ENCODE measurements around the gene CERS5.

CERS5 gene

DNA sequence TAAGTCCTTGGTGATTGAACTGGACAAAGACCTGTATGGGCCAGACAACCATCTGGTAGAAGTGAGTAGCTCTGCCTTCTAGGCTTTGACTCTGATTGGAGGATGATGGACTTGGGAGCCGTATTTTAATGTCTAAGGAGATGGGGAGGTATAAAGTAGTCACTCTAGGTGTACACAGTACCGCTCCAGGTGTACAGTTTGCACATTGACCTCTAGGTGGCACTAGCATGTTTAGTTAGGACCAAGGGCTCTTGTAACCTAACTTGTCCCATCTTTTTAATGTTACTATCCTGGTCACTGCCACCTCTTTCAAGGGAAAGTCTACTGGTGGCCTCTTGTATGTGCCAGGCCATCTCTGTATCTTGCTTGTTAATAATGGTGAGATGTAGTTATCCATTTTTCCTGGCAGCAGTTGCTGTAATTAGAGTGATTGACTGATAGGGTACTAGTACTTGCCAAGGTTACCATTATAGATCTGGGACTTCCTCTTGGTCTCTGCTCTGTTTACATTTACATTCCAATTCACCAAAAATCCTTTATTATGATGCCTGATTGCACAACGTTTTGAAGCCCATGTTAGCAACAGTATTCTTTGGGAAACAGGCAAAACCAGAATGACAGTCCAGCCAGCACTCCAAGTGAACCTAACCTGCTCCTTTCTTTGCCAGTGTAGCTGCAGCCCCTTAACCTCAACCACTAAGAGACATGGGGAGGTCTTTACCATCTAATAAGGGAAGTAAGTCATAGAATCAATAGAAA is 78.4 kb downstream of the CERS5 start:
- DNase-seq (ENCODE audit: low spot score) = no peak
- TF ChIP-seq, protein P1, sequence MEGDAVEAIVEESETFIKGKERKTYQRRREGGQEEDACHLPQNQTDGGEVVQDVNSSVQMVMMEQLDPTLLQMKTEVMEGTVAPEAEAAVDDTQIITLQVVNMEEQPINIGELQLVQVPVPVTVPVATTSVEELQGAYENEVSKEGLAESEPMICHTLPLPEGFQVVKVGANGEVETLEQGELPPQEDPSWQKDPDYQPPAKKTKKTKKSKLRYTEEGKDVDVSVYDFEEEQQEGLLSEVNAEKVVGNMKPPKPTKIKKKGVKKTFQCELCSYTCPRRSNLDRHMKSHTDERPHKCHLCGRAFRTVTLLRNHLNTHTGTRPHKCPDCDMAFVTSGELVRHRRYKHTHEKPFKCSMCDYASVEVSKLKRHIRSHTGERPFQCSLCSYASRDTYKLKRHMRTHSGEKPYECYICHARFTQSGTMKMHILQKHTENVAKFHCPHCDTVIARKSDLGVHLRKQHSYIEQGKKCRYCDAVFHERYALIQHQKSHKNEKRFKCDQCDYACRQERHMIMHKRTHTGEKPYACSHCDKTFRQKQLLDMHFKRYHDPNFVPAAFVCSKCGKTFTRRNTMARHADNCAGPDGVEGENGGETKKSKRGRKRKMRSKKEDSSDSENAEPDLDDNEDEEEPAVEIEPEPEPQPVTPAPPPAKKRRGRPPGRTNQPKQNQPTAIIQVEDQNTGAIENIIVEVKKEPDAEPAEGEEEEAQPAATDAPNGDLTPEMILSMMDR (IDR thresholded peaks at IDR 0.05; ENCODE audit: poor library complexity, severe bottlenecking) = peak; percentile 92
- no peak overlapping the region for H3K4me3 ChIP-seq (ENCODE audit: severe bottlenecking)
- no peaks in the 10 kb centered on the region for H3K9me3 ChIP-seq (ENCODE audit: severe bottlenecking)
- peak; percentile 26 for ATAC-seq (ENCODE audit: low read depth)
- H3K27ac ChIP-seq (ENCODE audit: poor library complexity, severe bottlenecking) = peak overlapping the region; percentile 94
- peaks cover 35% of the 10 kb centered on the region for H3K4me1 ChIP-seq (ENCODE audit: insufficient read depth, poor library complexity, severe bottlenecking)
- H3K27me3 ChIP-seq (ENCODE audit: insufficient read depth, poor library complexity, severe bottlenecking) = no peaks in the 10 kb centered on the region
- H3K36me3 ChIP-seq (ENCODE audit: low read depth) = peaks cover 68% of the 10 kb centered on the region

DNA sequence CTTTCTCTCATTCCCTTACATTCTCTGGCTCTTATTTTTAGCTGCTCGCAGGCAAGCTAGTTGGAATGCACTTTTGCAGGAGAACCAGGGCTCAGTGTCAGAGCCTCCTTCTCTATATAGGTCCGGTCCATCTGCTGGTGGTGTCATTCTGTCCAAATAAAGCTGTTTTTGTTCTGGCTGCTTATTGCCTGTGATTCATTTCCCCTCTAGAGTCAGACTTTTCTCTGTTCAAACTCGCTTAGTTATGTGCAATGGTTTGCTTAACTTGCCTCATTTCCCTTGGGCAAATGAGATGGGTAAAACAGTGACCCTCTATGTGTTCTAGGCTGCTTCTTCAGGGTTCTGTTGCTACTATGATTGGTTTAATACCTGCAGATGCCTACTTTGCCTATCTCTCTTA is 79.2 kb downstream of the CERS5 start:
- DNase-seq (ENCODE audit: low spot score) = no peak
- H3K36me3 ChIP-seq (ENCODE audit: low read depth) = peaks cover 61% of the 10 kb centered on the region
- TF ChIP-seq, protein P1 (IDR thresholded peaks at IDR 0.05; ENCODE audit: poor library complexity, severe bottlenecking) = no peak

DNA sequence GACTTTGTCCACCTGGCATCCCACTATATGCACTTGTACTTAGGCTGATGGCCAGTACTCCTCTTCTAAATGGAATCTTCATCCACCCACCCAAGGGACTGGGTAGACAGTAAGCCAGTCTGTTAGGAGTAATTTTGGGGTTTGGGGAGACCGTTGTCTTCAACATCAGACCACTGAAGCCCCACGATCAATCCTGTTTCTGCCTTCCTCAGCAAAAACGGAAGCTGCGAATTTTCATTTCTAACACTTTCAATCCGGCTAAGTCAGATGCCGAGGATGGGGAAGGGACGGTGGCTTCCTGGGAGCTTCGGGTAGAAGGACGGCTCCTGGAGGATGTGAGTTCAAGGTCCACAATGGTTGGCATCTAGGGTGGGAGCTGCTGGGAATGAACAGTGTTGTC is 80.0 kb downstream of the CERS5 start:
- H3K4me1 ChIP-seq (ENCODE audit: insufficient read depth, poor library complexity, severe bottlenecking) = peaks cover 35% of the 10 kb centered on the region
- H3K36me3 ChIP-seq (ENCODE audit: low read depth) = peaks cover 53% of the 10 kb centered on the region
- no peaks in the 10 kb centered on the region for H3K9me3 ChIP-seq (ENCODE audit: severe bottlenecking)
- ATAC-seq (ENCODE audit: low read depth) = no peak
- TF ChIP-seq, protein P1 (IDR thresholded peaks at IDR 0.05; ENCODE audit: poor library complexity, severe bottlenecking) = no peak
- DNase-seq (ENCODE audit: low spot score) = no peak
- no peak overlapping the region for H3K4me3 ChIP-seq (ENCODE audit: severe bottlenecking)
- H3K27ac ChIP-seq (ENCODE audit: poor library complexity, severe bottlenecking) = peak overlapping the region; percentile 94
- H3K27me3 ChIP-seq (ENCODE audit: insufficient read depth, poor library complexity, severe bottlenecking) = no peaks in the 10 kb centered on the region

More for the DNA sequence above, 79.2 kb downstream of the CERS5 start:
- H3K9me3 ChIP-seq (ENCODE audit: severe bottlenecking) = no peaks in the 10 kb centered on the region
- peaks cover 35% of the 10 kb centered on the region for H3K4me1 ChIP-seq (ENCODE audit: insufficient read depth, poor library complexity, severe bottlenecking)
- peak overlapping the region; percentile 94 for H3K27ac ChIP-seq (ENCODE audit: poor library complexity, severe bottlenecking)
- H3K27me3 ChIP-seq (ENCODE audit: insufficient read depth, poor library complexity, severe bottlenecking) = no peaks in the 10 kb centered on the region
- peak; percentile 55 for ATAC-seq (ENCODE audit: low read depth)
- H3K4me3 ChIP-seq (ENCODE audit: severe bottlenecking) = no peak overlapping the region

DNA sequence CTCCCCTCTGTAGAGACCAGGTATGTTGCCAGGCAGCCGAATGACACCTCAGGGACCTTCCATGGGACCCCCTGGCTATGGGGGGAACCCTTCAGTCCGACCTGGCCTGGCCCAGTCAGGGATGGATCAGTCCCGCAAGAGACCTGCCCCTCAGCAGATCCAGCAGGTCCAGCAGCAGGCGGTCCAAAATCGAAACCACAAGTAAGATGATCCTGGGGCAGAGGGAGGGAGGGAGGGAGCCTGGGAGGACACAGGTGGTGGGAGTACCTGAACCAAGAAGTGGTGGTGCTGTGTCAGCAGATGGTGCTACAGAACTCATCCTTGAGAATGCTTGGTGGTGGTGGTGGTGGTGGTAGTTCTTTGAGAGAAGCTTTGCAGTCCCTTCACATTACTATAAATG is 81.0 kb downstream of the CERS5 start:
- peaks cover 44% of the 10 kb centered on the region for H3K36me3 ChIP-seq (ENCODE audit: low read depth)
- no peak for ATAC-seq (ENCODE audit: low read depth)
- peaks cover 35% of the 10 kb centered on the region for H3K4me1 ChIP-seq (ENCODE audit: insufficient read depth, poor library complexity, severe bottlenecking)
- peak overlapping the region; percentile 94 for H3K27ac ChIP-seq (ENCODE audit: poor library complexity, severe bottlenecking)
- peak overlapping the region; percentile 44 for H3K4me3 ChIP-seq (ENCODE audit: severe bottlenecking)
- H3K27me3 ChIP-seq (ENCODE audit: insufficient read depth, poor library complexity, severe bottlenecking) = no peaks in the 10 kb centered on the region
- H3K9me3 ChIP-seq (ENCODE audit: severe bottlenecking) = no peaks in the 10 kb centered on the region
- TF ChIP-seq, protein P1 (IDR thresholded peaks at IDR 0.05; ENCODE audit: poor library complexity, severe bottlenecking) = no peak
- DNase-seq (ENCODE audit: low spot score) = no peak

DNA sequence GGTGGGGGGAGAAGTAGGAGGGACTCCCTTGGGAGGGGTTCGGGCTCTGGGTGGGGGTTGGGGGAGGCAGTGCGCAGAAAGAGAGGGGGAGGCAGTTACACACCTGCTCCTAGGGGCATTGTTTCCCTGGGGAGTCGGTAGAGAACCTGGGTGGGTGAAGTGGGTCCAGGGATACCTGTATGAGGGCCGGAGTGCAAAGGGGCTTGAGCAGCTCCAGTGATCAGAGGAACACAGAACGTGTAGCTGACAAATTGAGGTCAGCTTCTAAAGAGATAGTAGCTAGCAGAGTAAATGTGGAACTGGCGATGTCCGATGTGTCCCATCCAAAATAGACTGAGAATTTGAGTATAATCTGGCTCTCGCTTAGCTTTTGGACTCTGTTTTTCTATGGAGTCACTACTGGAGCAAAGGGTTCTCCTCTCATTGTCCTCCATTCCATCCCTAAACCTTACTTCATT is 81.5 kb downstream of the CERS5 start:
- Histone ChIP-seq H3K4me1 (ENCODE audit: insufficient read depth, poor library complexity, severe bottlenecking) (peaks cover 35% of the 10 kb centered on the region), H3K27me3 (ENCODE audit: insufficient read depth, poor library complexity, severe bottlenecking) (no peaks in the 10 kb centered on the region), H3K9me3 (ENCODE audit: severe bottlenecking) (no peaks in the 10 kb centered on the region), H3K4me3 (ENCODE audit: severe bottlenecking) (peak overlapping the region; percentile 44), H3K36me3 (ENCODE audit: low read depth) (peaks cover 40% of the 10 kb centered on the region), H3K27ac (ENCODE audit: poor library complexity, severe bottlenecking) (peak overlapping the region; percentile 94)
- DNase-seq (ENCODE audit: low spot score) = no peak
- TF ChIP-seq, protein P1 (IDR thresholded peaks at IDR 0.05; ENCODE audit: poor library complexity, severe bottlenecking) = no peak
- ATAC-seq (ENCODE audit: low read depth) = peak; percentile 13
